Endothelial cell of umbilical vein (primary cell): Measurements from ENCODE around the gene GABARAPL1. TPM values are rescaled to one million over a fixed set of nuclear protein-coding genes. Genes with fewer than 3 reads are reported as not detected.

Source experiments
- BruUV-seq: library from RNA; stranded (reverse); fragments of 400-500 nt; replicated peaks from 2 replicates; lab custom pipeline; 2021; lab: Mats Ljungman, UMichigan
- CTCF ChIA-PET: fragments of 300-600, 350-600 bp; sonication (Branson Sonifier 250); formaldehyde crosslinking; loops from one replicate; lab custom pipeline; 2021; ENCODE audit warnings: antibody characterized with exemption, inconsistent platforms; lab: Charles Lee
- POLR2A ChIA-PET: fragments of 300-600, 350-600 bp; sonication (Branson Sonifier 250); formaldehyde crosslinking; loops from one replicate; lab custom pipeline; 2021; ENCODE audit warnings: antibody characterized with exemption, inconsistent platforms; lab: Charles Lee
- DNase-seq: peaks from one replicate; pipeline ENCODE4 v3.0.0-alpha.2; 2011; ENCODE audit warnings: low read depth, low spot score
- FAIRE-seq: peaks from 2 replicates; lab custom pipeline; 2011; peaks lifted over from hg19 to GRCh38; lab: Jason Lieb, UNC
- H2AFZ ChIP-seq: 2 replicates; pipeline ENCODE4 v1.6.0; 2012; ENCODE audit warnings: low read depth, low read length, control low read depth, inconsistent platforms
- H3K27ac ChIP-seq: 2 replicates; pipeline ENCODE4 v1.5.1; 2011; ENCODE audit warnings: low read depth, mild to moderate bottlenecking, control low read depth, low read length, moderate library complexity; ENCODE audit not compliant: insufficient read depth
- H3K27me3 ChIP-seq, 2 experiments: 2 replicates each; pipeline versions ENCODE4 v1.6.0 to v1.6.1; 2011; ENCODE audit warnings: low read length in 2 of 2, mixed read lengths in 1 of 2; ENCODE audit not compliant: control insufficient read depth in 2 of 2, insufficient read depth in 2 of 2
- H3K36me3 ChIP-seq, 2 experiments: 2 replicates in 1 of 2; 3 replicates in 1 of 2; pipeline ENCODE4 v1.5.1; 2011; ENCODE audit warnings: low read length in 2 of 2, mild to moderate bottlenecking in 1 of 2, moderate library complexity in 1 of 2; ENCODE audit not compliant: control insufficient read depth in 2 of 2, insufficient read depth in 2 of 2; ENCODE audit errors: extremely low read depth in 1 of 2
- H3K4me1 ChIP-seq: 3 replicates; pipeline ENCODE4 v1.5.1; 2011; ENCODE audit warnings: mild to moderate bottlenecking, low read length; ENCODE audit not compliant: control insufficient read depth, insufficient read depth; ENCODE audit errors: extremely low read depth
- H3K4me2 ChIP-seq: 2 replicates; pipeline ENCODE4 v1.6.1; 2011; ENCODE audit warnings: low read length, control low read depth, mixed read lengths; ENCODE audit not compliant: insufficient read depth
- H3K4me3 ChIP-seq, 3 experiments: fragments of 200-600 bp in 1 of 3; sonication (generic), shearing (Covaris generic) in 1 of 3; replicated peaks in 1 of 3; 2 replicates each; pipeline ENCODE4 v1.5.1; 2011 to 2016; ENCODE audit warnings: control low read depth in 3 of 3, low read length in 3 of 3, mild to moderate bottlenecking in 2 of 3, inconsistent platforms in 1 of 3, low read depth in 1 of 3, moderate library complexity in 1 of 3; ENCODE audit not compliant: insufficient read depth in 1 of 3
- H3K79me2 ChIP-seq: 2 replicates; pipeline ENCODE4 v1.6.0; 2012; ENCODE audit warnings: low read length, inconsistent platforms; ENCODE audit not compliant: control insufficient read depth, insufficient read depth
- H3K9ac ChIP-seq: replicated peaks from 2 replicates; pipeline ENCODE3; 2011; ENCODE audit warnings: low read length, control low read depth; ENCODE audit not compliant: insufficient read depth; ENCODE audit errors: extremely low read depth
- H3K9me1 ChIP-seq: replicated peaks from 3 replicates; pipeline ENCODE4 v1.6.0; 2011; ENCODE audit warnings: mild to moderate bottlenecking, low read length; ENCODE audit not compliant: control insufficient read depth, insufficient read depth; ENCODE audit errors: extremely low read depth
- H3K9me3 ChIP-seq: replicated peaks from 2 replicates; pipeline ENCODE4 v1.5.1; 2012; ENCODE audit warnings: low read length, inconsistent platforms; ENCODE audit not compliant: control insufficient read depth, insufficient read depth
- H4K20me1 ChIP-seq: replicated peaks from 2 replicates; pipeline ENCODE3; 2011; ENCODE audit warnings: mild to moderate bottlenecking, low read length; ENCODE audit not compliant: control insufficient read depth, insufficient read depth; ENCODE audit errors: extremely low read depth
- JUN ChIP-seq: IDR thresholded peaks from 2 replicates; pipeline ENCODE4 v1.6.1; 2011; ENCODE audit warnings: borderline replicate concordance, low read depth; ENCODE audit not compliant: insufficient read length, insufficient read depth
- MYC ChIP-seq: IDR thresholded peaks from one replicate; pipeline ENCODE4 v1.6.1; 2011; ENCODE audit warnings: mild to moderate bottlenecking, low read depth, low read length
- POLR2A ChIP-seq: IDR thresholded peaks from 2 replicates; pipeline ENCODE4 v1.6.1; 2012; ENCODE audit warnings: low read depth, mild to moderate bottlenecking, control low read depth, low read length
- POLR2AphosphoS5 ChIP-seq: IDR thresholded peaks from 2 replicates; pipeline ENCODE4 v1.6.1; 2012; ENCODE audit warnings: low read depth, mild to moderate bottlenecking, control low read depth, low read length, moderate library complexity; ENCODE audit not compliant: insufficient read depth
- dilution Hi-C: fragments of 300-500 bp; cut with MboI; formaldehyde crosslinking; loops from one replicate; pipeline ENCODE4 v1.15.0; 2019; ENCODE audit warnings: low sequenced_read_pairs; ENCODE audit not compliant: extremely low pct_ligation_motif_present
- intact Hi-C: fragments of 100-400 bp; cut with micrococcal nuclease; formaldehyde crosslinking; loops from one replicate; pipeline ENCODE4 v1.10.0; 2022
- polyA plus RNA-seq, 4 experiments: library from polyadenylated mRNA; depleted of rRNA in 3 of 4; stranded (reverse) in 3 of 4; unstranded in 1 of 4; fragments of >200 nt; gene quantifications; 2 replicates each; pipeline versions ENCODE4 v1.2.1 to v1.2.3, GENCODE V29; 2011 to 2012; ENCODE audit warnings: missing spikeins in 1 of 4
- total RNA-seq: library from RNA; stranded (reverse); gene quantifications from 2 replicates; pipeline ENCODE4 v1.2.3, GENCODE V29; 2021
- TF ChIP-seq, protein P1 (sequence below), 2 donors: IDR thresholded peaks; 1 replicate in 1 of 2; 2 replicates in 1 of 2; pipeline ENCODE4 v1.5.1; 2011; ENCODE audit warnings: low read length in 2 of 2, mild to moderate bottlenecking in 2 of 2, moderate library complexity in 2 of 2, control low read depth in 1 of 2, inconsistent platforms in 1 of 2, low read depth in 1 of 2; ENCODE audit not compliant: insufficient read depth in 1 of 2; ENCODE audit errors: extremely low read depth in 1 of 2
- TF ChIP-seq, protein P2 (sequence below): IDR thresholded peaks from 2 replicates; pipeline ENCODE4 v1.6.1; 2011; ENCODE audit not compliant: insufficient read depth, insufficient read length

Gene GABARAPL1
- total and polyA plus RNA-seq, 2 donors (not counting 3 experiments of a cell fraction or from before 2014, with no cell fraction given) = 59.4 to 65.6 TPM

DNA sequence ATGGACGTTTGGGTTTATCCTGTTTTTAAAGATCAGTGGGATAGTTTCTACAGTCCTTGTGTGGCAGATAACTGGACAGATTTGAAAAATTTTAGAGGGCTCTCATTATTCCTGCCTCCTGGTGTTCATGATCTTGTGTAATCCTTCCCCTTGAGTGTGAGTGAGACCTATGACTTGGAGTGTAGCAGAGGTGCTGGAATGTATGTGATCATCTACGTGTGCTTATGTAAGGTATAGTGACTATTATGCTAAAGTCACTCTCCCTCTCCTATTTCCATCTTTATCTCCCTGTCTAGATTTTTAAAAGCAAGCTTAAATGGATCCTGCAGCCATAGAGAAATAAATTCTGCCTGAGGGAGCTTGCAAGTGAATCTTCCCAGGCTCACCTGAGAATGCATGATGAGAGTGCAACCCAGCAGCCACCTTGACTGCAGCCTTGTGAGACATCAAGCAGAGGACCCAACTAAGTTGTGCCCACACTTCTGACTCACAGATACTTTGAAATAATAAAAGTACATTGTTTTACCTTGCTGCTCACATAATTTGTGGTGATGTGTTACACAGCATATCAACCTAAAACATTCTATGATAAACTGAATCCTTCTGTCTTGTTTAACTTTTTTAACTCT lies 37.6 kb upstream of the GABARAPL1 start:
- Histone ChIP-seq H3K4me2 (no peak overlapping the region), H3K9ac (no peak overlapping the region), H4K20me1 (no peaks in the 10 kb centered on the region), H2AFZ (no peak overlapping the region), H3K4me3 (no peak overlapping the region), H3K9me1 (no peaks in the 10 kb centered on the region), H3K27me3 (peaks cover 12 to 15% of the 10 kb centered on the region in 2 experiments), H3K36me3 (no peaks in the 10 kb centered on the region), H3K9me3 (no peaks in the 10 kb centered on the region), H3K4me1 (no peaks in the 10 kb centered on the region), H3K27ac (no peak overlapping the region), H3K79me2 (no peaks in the 10 kb centered on the region)
- DNase-seq (no peak), FAIRE-seq (no peak)
- ChIA-PET CTCF (interaction anchor here (1.6 kb wide), 1 partner anchor 17 kb away, joined by 4 read pairs; no protein-coding TSS in a partner anchor), POLR2A (no interaction called here)
- intact Hi-C loops (no loop called here), dilution Hi-C loops (no loop called here)
- no peak for TF ChIP-seq JUN
- no peak for TF ChIP-seq MYC
- no peak for TF ChIP-seq POLR2AphosphoS5
- TF ChIP-seq, protein P1, sequence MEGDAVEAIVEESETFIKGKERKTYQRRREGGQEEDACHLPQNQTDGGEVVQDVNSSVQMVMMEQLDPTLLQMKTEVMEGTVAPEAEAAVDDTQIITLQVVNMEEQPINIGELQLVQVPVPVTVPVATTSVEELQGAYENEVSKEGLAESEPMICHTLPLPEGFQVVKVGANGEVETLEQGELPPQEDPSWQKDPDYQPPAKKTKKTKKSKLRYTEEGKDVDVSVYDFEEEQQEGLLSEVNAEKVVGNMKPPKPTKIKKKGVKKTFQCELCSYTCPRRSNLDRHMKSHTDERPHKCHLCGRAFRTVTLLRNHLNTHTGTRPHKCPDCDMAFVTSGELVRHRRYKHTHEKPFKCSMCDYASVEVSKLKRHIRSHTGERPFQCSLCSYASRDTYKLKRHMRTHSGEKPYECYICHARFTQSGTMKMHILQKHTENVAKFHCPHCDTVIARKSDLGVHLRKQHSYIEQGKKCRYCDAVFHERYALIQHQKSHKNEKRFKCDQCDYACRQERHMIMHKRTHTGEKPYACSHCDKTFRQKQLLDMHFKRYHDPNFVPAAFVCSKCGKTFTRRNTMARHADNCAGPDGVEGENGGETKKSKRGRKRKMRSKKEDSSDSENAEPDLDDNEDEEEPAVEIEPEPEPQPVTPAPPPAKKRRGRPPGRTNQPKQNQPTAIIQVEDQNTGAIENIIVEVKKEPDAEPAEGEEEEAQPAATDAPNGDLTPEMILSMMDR (IDR thresholded peaks at IDR 0.05; ENCODE audit: extremely low read depth in 1 of 2, insufficient read depth in 1 of 2, low read depth in 1 of 2, low read length in 2 of 2) = no peak
- no peak for TF ChIP-seq POLR2A
- TF ChIP-seq, protein P2, sequence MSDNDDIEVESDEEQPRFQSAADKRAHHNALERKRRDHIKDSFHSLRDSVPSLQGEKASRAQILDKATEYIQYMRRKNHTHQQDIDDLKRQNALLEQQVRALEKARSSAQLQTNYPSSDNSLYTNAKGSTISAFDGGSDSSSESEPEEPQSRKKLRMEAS = no peak
- no TSS peak for BruUV-seq
